ENCODE measurements around the gene PSMB7. TPM values are rescaled to one million over a fixed set of nuclear protein-coding genes. Genes with fewer than 3 reads are reported as not detected.
A peak's percentile ranks its signal among the peaks of the same experiment; 100 is the strongest.

PSMB7 gene
- total RNA-seq, 1 experiment from 2014 or later: 216 TPM

GRCh38 chr9:124455820-124456219, 40.6 kb upstream of the PSMB7 start:
- BruUV-seq (replicated peaks): no TSS peak
- POLR2A ChIA-PET: no interaction called here
- TF ChIP-seq, protein P1, sequence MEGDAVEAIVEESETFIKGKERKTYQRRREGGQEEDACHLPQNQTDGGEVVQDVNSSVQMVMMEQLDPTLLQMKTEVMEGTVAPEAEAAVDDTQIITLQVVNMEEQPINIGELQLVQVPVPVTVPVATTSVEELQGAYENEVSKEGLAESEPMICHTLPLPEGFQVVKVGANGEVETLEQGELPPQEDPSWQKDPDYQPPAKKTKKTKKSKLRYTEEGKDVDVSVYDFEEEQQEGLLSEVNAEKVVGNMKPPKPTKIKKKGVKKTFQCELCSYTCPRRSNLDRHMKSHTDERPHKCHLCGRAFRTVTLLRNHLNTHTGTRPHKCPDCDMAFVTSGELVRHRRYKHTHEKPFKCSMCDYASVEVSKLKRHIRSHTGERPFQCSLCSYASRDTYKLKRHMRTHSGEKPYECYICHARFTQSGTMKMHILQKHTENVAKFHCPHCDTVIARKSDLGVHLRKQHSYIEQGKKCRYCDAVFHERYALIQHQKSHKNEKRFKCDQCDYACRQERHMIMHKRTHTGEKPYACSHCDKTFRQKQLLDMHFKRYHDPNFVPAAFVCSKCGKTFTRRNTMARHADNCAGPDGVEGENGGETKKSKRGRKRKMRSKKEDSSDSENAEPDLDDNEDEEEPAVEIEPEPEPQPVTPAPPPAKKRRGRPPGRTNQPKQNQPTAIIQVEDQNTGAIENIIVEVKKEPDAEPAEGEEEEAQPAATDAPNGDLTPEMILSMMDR (IDR thresholded peaks at IDR 0.05; ENCODE audit: insufficient read depth in 1 of 2, low read depth in 1 of 2, low read length in 1 of 2, severe bottlenecking in 1 of 2, unreplicated experiment in 1 of 2): no peak
- no peak overlapping the region for H3K4me3 ChIP-seq (ENCODE audit: low read depth, low read length)
- peaks cover 6% of the 10 kb centered on the region for H3K4me1 ChIP-seq
- CTCF ChIA-PET: no interaction called here
- peak in 1 of 2 experiments; percentile 19 for DNase-seq
- H3K4me3 Mint-ChIP-seq (ENCODE audit: unreplicated experiment): no peak overlapping the region
- no peaks in the 10 kb centered on the region for H3K9me3 ChIP-seq
- no peaks in the 10 kb centered on the region for H3K36me3 Mint-ChIP-seq (ENCODE audit: insufficient read depth, unreplicated experiment)
- H3K27me3 Mint-ChIP-seq (ENCODE audit: insufficient read depth, unreplicated experiment): no peaks in the 10 kb centered on the region
- no peak overlapping the region for H3K27ac Mint-ChIP-seq (ENCODE audit: unreplicated experiment)
- intact Hi-C loops (cut with micrococcal nuclease; ENCODE audit: unreplicated experiment): no loop called here
- no peaks in the 10 kb centered on the region for H3K4me1 Mint-ChIP-seq (ENCODE audit: low read depth, unreplicated experiment)
- no peaks in the 10 kb centered on the region for H3K27me3 ChIP-seq (replicated peaks; ENCODE audit: control insufficient read depth, insufficient read depth, low read length)
- no peaks in the 10 kb centered on the region for H3K36me3 ChIP-seq (ENCODE audit: control insufficient read depth, insufficient read depth, low read length)
- H3K9me3 Mint-ChIP-seq (ENCODE audit: unreplicated experiment): no peaks in the 10 kb centered on the region

DNA sequence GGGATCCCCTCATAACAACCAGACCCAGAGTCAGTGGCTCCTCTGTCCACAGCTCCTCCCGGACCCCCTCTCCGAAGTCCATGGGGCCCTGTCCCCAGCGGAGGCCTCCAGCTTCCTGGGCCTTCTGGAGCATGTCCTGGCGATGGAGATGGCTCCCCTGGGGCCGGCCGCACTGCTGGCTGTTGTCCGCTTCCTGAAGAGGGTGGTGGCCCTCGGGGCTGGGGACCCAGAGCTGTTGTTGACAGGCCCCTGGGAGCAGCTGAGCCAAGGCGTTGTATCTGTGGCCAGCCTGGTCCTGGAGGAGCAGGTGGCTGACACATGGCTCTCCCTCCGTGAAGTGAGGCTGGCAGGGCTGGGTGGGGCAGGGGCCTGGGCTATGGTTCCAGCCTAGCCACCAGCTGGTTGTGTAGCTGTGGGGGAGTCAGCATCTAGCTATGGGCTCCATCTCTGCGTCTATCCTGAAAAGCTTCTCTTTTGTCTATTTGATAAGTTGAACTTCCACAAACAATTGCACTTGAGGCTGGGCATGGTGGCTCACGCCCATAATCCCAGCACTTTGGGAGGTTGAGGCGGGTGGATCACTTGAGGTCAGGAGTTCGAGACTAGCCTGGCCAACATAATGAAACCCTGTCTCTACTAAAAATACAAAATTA, 39.7 kb upstream of the PSMB7 start:
- peak in 1 of 2 experiments; percentile 21 for DNase-seq
- TF ChIP-seq, protein P1 (IDR thresholded peaks at IDR 0.05; ENCODE audit: insufficient read depth in 1 of 2, low read depth in 1 of 2, low read length in 1 of 2, severe bottlenecking in 1 of 2, unreplicated experiment in 1 of 2): no peak
- H3K27ac Mint-ChIP-seq (ENCODE audit: unreplicated experiment): no peak overlapping the region
- H3K27me3 ChIP-seq (replicated peaks; ENCODE audit: control insufficient read depth, insufficient read depth, low read length): no peaks in the 10 kb centered on the region
- CTCF ChIA-PET: interaction anchor here (0.6 kb wide), 1 partner anchor 11 kb away, joined by 3 read pairs; no protein-coding TSS in a partner anchor
- intact Hi-C loops (cut with micrococcal nuclease; ENCODE audit: unreplicated experiment): no loop called here
- H3K4me1 ChIP-seq: peaks cover 6% of the 10 kb centered on the region
- no peaks in the 10 kb centered on the region for H3K4me1 Mint-ChIP-seq (ENCODE audit: low read depth, unreplicated experiment)
- no peak overlapping the region for H3K4me3 ChIP-seq (ENCODE audit: low read depth, low read length)
- POLR2A ChIA-PET: no interaction called here
- no peak overlapping the region for H3K4me3 Mint-ChIP-seq (ENCODE audit: unreplicated experiment)
- no peaks in the 10 kb centered on the region for H3K9me3 ChIP-seq
- H3K27me3 Mint-ChIP-seq (ENCODE audit: insufficient read depth, unreplicated experiment): no peaks in the 10 kb centered on the region
- no peaks in the 10 kb centered on the region for H3K36me3 Mint-ChIP-seq (ENCODE audit: insufficient read depth, unreplicated experiment)
- no peaks in the 10 kb centered on the region for H3K9me3 Mint-ChIP-seq (ENCODE audit: unreplicated experiment)
- H3K36me3 ChIP-seq (ENCODE audit: control insufficient read depth, insufficient read depth, low read length): no peaks in the 10 kb centered on the region
- BruUV-seq (replicated peaks): no TSS peak

- intact Hi-C loops (cut with micrococcal nuclease; ENCODE audit: unreplicated experiment): no loop called here
- Mint-ChIP-seq H3K36me3 (ENCODE audit: insufficient read depth, unreplicated experiment) (no peaks in the 10 kb centered on the region), H3K4me1 (ENCODE audit: low read depth, unreplicated experiment) (no peaks in the 10 kb centered on the region), H3K9me3 (ENCODE audit: unreplicated experiment) (no peaks in the 10 kb centered on the region), H3K4me3 (ENCODE audit: unreplicated experiment) (peak overlapping the region; percentile 76), H3K27me3 (ENCODE audit: insufficient read depth, unreplicated experiment) (no peaks in the 10 kb centered on the region), H3K27ac (ENCODE audit: unreplicated experiment) (no peak overlapping the region)
- DNase-seq: no peak
- H3K4me1 ChIP-seq: peaks cover 6% of the 10 kb centered on the region
- ChIA-PET CTCF (no interaction called here), POLR2A (no interaction called here)
- BruUV-seq (replicated peaks): no TSS peak
- no peak overlapping the region for H3K4me3 ChIP-seq (ENCODE audit: low read depth, low read length)
- H3K27me3 ChIP-seq (replicated peaks; ENCODE audit: control insufficient read depth, insufficient read depth, low read length): no peaks in the 10 kb centered on the region
- TF ChIP-seq, protein P1 (IDR thresholded peaks at IDR 0.05; ENCODE audit: insufficient read depth in 1 of 2, low read depth in 1 of 2, low read length in 1 of 2, severe bottlenecking in 1 of 2, unreplicated experiment in 1 of 2): no peak
- no peaks in the 10 kb centered on the region for H3K36me3 ChIP-seq (ENCODE audit: control insufficient read depth, insufficient read depth, low read length)
- no peaks in the 10 kb centered on the region for H3K9me3 ChIP-seq
Observed at GRCh38 chr9:124454296-124454695, 39.1 kb upstream of the PSMB7 start.
